GM23338 (cell line): ENCODE data around the gene TAF8. TPM values are rescaled to one million over a fixed set of nuclear protein-coding genes. Genes with fewer than 3 reads are reported as not detected.
A peak's percentile ranks its signal among the peaks of the same experiment; 100 is the strongest.

Experiments
- ATAC-seq: fragments of 200-7000 bp; cut with Tn5 transposase; 3 replicates; pipeline ENCODE4 v1.9.1; 2020
- DNase-seq: peaks from one replicate; pipeline ENCODE4 v3.0.0-alpha.2; 2015; ENCODE audit warnings: low spot score
- H2AFZ ChIP-seq: fragments of 200-600 bp; sonication (generic); 2 replicates; pipeline ENCODE4 v1.8.0; 2016; ENCODE audit warnings: antibody characterized with exemption, mild to moderate bottlenecking, moderate library complexity
- H3F3A ChIP-seq: fragments of 200-600 bp; sonication (generic); replicated peaks from 2 replicates; pipeline ENCODE4 v1.8.0; 2017; ENCODE audit warnings: antibody characterized with exemption, mixed run types, low read depth
- H3K27ac ChIP-seq: fragments of 200-600 bp; sonication (generic); 2 replicates; pipeline ENCODE4 v1.6.1; 2016; ENCODE audit warnings: low read depth
- H3K27me3 ChIP-seq: fragments of 200-600 bp; sonication (generic); 2 replicates; pipeline ENCODE4 v1.8.0; 2016; ENCODE audit warnings: mild to moderate bottlenecking, mixed run types, moderate library complexity; ENCODE audit not compliant: insufficient read depth
- H3K36me3 ChIP-seq: fragments of 200-600 bp; sonication (generic); 2 replicates; pipeline ENCODE4 v1.8.0; 2016; ENCODE audit warnings: mild to moderate bottlenecking; ENCODE audit not compliant: insufficient read depth
- H3K4me1 ChIP-seq: fragments of 200-600 bp; sonication (generic); 2 replicates; pipeline ENCODE4 v1.8.0; 2016; ENCODE audit warnings: mild to moderate bottlenecking, moderate library complexity; ENCODE audit not compliant: insufficient read depth
- H3K4me2 ChIP-seq: fragments of 200-600 bp; sonication (generic); 2 replicates; pipeline ENCODE4 v1.7.1; 2017; ENCODE audit warnings: mixed run types
- H3K4me3 ChIP-seq: fragments of 200-600 bp; sonication (generic); 2 replicates; pipeline ENCODE4 v1.6.1; 2016; ENCODE audit warnings: mixed run types
- H3K79me2 ChIP-seq: fragments of 200-600 bp; sonication (generic); replicated peaks from 2 replicates; pipeline ENCODE4 v1.8.0; 2017; ENCODE audit warnings: mild to moderate bottlenecking; ENCODE audit not compliant: insufficient read depth
- H3K9me2 ChIP-seq: fragments of 200-600 bp; sonication (generic); 2 replicates; pipeline ENCODE4 v1.8.0; 2017; ENCODE audit not compliant: insufficient read depth
- H4K20me1 ChIP-seq: fragments of 200-600 bp; sonication (generic); replicated peaks from 2 replicates; pipeline ENCODE4 v1.8.0; 2017; ENCODE audit warnings: mild to moderate bottlenecking; ENCODE audit not compliant: insufficient read depth
- H3K27ac Mint-ChIP-seq: 2 replicates; pipeline ENCODE4 v1.8.0; 2020; ENCODE audit warnings: inconsistent platforms, mild to moderate bottlenecking, moderate library complexity, mixed read lengths
- H3K27me3 Mint-ChIP-seq: 3 replicates; pipeline ENCODE4 v1.8.0; 2022; ENCODE audit warnings: low read depth, mild to moderate bottlenecking, moderate library complexity, mixed read lengths, inconsistent platforms; ENCODE audit not compliant: insufficient read depth, poor library complexity
- H3K36me3 Mint-ChIP-seq: 3 replicates; pipeline ENCODE4 v1.8.0; 2021; ENCODE audit warnings: low read depth, mild to moderate bottlenecking, inconsistent platforms, moderate library complexity, mixed read lengths
- H3K4me1 Mint-ChIP-seq: 3 replicates; pipeline ENCODE4 v1.8.0; 2020; ENCODE audit warnings: mild to moderate bottlenecking, inconsistent platforms, mixed read lengths
- H3K4me3 Mint-ChIP-seq: 3 replicates; pipeline ENCODE4 v1.8.0; 2021; ENCODE audit warnings: moderate library complexity, mild to moderate bottlenecking, inconsistent platforms, mixed read lengths
- H3K9me3 Mint-ChIP-seq: 3 replicates; pipeline ENCODE4 v1.8.0; 2020; ENCODE audit warnings: moderate library complexity, mild to moderate bottlenecking, inconsistent platforms, mixed read lengths
- EZH2 ChIP-seq: fragments of 200-600 bp; sonication (generic); IDR thresholded peaks from one replicate; pipeline ENCODE4 v1.8.0; 2017; ENCODE audit warnings: antibody characterized with exemption, mild to moderate bottlenecking, low read depth; ENCODE audit not compliant: unreplicated experiment
- JUNB ChIP-seq: IDR thresholded peaks from one replicate; pipeline ENCODE4 v1.6.1; 2016; ENCODE audit warnings: antibody characterized with exemption; ENCODE audit not compliant: unreplicated experiment
- NANOG ChIP-seq: IDR thresholded peaks from 2 replicates; pipeline ENCODE4 v1.6.1; 2016; ENCODE audit warnings: antibody characterized with exemption, borderline replicate concordance
- ZNF114 ChIP-seq: fragments of 250-450 bp; sonication (Bioruptor Pico); IDR thresholded peaks from 2 replicates; pipeline ENCODE4 v1.5.0; 2020; ENCODE audit warnings: mild to moderate bottlenecking, moderate library complexity
- polyA plus RNA-seq: library from polyadenylated mRNA; unstranded; fragments of >200 nt; fragmentation: Nextera tagmentation; extraction: Ambion mirVana; gene quantifications from 2 replicates; pipeline ENCODE4 v1.2.1, GENCODE V29; 2016
- total RNA-seq: library from RNA; depleted of rRNA; stranded (reverse); fragments of >200 nt; shearing (Covaris generic); gene quantifications from 2 replicates; pipeline ENCODE4 v1.2.3, GENCODE V29; 2014
- TF ChIP-seq, protein P1 (sequence below): fragments of 250-450 bp; sonication (Bioruptor Pico); IDR thresholded peaks from 2 replicates; pipeline ENCODE4 v1.5.0; 2020; ENCODE audit warnings: mild to moderate bottlenecking, moderate library complexity
- TF ChIP-seq, protein P2 (sequence below): IDR thresholded peaks from 2 replicates; pipeline ENCODE4 v1.6.1; 2016; ENCODE audit warnings: antibody characterized with exemption

Gene TAF8
- total and polyA plus RNA-seq, 2 experiments from 2014 or later = 18.7 to 30.6 TPM

- H3K4me3 Mint-ChIP-seq = no peak overlapping the region; the same call in 2 of the 3 replicates
- peaks cover 61% of the 10 kb centered on the region for H3K4me1 ChIP-seq
- no peak overlapping the region for H3K4me3 ChIP-seq
- peak overlapping the region; percentile 27; the same call in 1 of the 2 replicates for H3K4me2 ChIP-seq
- H3K36me3 Mint-ChIP-seq = peaks cover 45% of the 10 kb centered on the region
- peaks cover 78% of the 10 kb centered on the region for H3K79me2 ChIP-seq
- H3K27me3 Mint-ChIP-seq = peaks cover 16% of the 10 kb centered on the region
- peak overlapping the region; percentile 99 for H3K27ac ChIP-seq
- H3K9me3 Mint-ChIP-seq = no peaks in the 10 kb centered on the region
- H3K4me1 Mint-ChIP-seq = peaks cover 61% of the 10 kb centered on the region
- DNase-seq = peak; percentile 21
- ATAC-seq = no peak; the same call in 1 of the 3 replicates
- TF ChIP-seq, protein P1, sequence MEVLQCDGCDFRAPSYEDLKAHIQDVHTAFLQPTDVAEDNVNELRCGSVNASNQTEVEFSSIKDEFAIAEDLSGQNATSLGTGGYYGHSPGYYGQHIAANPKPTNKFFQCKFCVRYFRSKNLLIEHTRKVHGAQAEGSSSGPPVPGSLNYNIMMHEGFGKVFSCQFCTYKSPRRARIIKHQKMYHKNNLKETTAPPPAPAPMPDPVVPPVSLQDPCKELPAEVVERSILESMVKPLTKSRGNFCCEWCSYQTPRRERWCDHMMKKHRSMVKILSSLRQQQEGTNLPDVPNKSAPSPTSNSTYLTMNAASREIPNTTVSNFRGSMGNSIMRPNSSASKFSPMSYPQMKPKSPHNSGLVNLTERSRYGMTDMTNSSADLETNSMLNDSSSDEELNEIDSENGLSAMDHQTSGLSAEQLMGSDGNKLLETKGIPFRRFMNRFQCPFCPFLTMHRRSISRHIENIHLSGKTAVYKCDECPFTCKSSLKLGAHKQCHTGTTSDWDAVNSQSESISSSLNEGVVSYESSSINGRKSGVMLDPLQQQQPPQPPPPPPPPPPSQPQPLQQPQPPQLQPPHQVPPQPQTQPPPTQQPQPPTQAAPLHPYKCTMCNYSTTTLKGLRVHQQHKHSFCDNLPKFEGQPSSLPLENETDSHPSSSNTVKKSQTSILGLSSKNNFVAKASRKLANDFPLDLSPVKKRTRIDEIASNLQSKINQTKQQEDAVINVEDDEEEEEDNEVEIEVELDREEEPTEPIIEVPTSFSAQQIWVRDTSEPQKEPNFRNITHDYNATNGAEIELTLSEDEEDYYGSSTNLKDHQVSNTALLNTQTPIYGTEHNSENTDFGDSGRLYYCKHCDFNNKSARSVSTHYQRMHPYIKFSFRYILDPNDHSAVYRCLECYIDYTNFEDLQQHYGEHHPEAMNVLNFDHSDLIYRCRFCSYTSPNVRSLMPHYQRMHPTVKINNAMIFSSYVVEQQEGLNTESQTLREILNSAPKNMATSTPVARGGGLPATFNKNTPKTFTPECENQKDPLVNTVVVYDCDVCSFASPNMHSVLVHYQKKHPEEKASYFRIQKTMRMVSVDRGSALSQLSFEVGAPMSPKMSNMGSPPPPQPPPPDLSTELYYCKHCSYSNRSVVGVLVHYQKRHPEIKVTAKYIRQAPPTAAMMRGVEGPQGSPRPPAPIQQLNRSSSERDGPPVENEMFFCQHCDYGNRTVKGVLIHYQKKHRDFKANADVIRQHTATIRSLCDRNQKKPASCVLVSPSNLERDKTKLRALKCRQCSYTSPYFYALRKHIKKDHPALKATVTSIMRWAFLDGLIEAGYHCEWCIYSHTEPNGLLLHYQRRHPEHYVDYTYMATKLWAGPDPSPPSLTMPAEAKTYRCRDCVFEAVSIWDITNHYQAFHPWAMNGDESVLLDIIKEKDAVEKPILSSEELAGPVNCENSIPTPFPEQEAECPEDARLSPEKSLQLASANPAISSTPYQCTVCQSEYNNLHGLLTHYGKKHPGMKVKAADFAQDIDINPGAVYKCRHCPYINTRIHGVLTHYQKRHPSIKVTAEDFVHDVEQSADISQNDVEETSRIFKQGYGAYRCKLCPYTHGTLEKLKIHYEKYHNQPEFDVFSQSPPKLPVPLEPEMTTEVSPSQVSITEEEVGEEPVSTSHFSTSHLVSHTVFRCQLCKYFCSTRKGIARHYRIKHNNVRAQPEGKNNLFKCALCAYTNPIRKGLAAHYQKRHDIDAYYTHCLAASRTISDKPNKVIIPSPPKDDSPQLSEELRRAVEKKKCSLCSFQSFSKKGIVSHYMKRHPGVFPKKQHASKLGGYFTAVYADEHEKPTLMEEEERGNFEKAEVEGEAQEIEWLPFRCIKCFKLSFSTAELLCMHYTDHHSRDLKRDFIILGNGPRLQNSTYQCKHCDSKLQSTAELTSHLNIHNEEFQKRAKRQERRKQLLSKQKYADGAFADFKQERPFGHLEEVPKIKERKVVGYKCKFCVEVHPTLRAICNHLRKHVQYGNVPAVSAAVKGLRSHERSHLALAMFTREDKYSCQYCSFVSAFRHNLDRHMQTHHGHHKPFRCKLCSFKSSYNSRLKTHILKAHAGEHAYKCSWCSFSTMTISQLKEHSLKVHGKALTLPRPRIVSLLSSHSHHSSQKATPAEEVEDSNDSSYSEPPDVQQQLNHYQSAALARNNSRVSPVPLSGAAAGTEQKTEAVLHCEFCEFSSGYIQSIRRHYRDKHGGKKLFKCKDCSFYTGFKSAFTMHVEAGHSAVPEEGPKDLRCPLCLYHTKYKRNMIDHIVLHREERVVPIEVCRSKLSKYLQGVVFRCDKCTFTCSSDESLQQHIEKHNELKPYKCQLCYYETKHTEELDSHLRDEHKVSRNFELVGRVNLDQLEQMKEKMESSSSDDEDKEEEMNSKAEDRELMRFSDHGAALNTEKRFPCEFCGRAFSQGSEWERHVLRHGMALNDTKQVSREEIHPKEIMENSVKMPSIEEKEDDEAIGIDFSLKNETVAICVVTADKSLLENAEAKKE (CRISPR knock-in tag) = no peak
- TF ChIP-seq, protein P2, sequence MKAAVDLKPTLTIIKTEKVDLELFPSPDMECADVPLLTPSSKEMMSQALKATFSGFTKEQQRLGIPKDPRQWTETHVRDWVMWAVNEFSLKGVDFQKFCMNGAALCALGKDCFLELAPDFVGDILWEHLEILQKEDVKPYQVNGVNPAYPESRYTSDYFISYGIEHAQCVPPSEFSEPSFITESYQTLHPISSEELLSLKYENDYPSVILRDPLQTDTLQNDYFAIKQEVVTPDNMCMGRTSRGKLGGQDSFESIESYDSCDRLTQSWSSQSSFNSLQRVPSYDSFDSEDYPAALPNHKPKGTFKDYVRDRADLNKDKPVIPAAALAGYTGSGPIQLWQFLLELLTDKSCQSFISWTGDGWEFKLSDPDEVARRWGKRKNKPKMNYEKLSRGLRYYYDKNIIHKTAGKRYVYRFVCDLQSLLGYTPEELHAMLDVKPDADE = no peak
- TF ChIP-seq NANOG (no peak), EZH2 (no peak)
- H3K36me3 ChIP-seq = peaks cover 15% of the 10 kb centered on the region; the same call in 1 of the 2 replicates
- no peaks in the 10 kb centered on the region for H3K27me3 ChIP-seq
- H3F3A ChIP-seq = peaks cover 27% of the 10 kb centered on the region
- H3K9me2 ChIP-seq = no peaks in the 10 kb centered on the region
- peak overlapping the region; percentile 78; the same call in 1 of the 2 replicates for H3K27ac Mint-ChIP-seq
- H4K20me1 ChIP-seq = peaks cover 48% of the 10 kb centered on the region
- no peak overlapping the region for H2AFZ ChIP-seq
These were observed 84.8 kb downstream of the TAF8 start for GRCh38 chr6:42135161-42135560.

DNA sequence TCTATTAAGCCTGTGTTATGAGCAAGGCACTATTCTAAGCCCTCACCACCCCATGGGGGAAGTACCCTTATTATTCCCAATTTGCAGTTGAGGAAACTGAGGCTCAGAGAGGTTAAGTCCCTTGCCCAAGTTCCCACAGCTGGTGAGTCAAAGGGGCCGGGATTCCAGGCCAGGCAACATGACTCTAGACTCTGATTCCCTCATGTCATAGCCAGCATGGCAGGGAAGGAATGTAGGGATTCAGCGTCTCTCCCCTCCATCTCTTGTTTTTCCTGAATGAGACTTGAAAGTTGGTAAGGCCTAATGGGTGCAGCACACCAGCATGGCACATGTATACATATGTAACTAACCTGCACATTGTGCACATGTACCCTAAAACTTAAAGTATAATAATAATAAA, 85.4 kb downstream of the TAF8 start:
- Histone ChIP-seq H3K36me3 (peaks cover 15% of the 10 kb centered on the region; the same call in 1 of the 2 replicates), H3K9me2 (no peaks in the 10 kb centered on the region), H3K4me1 (peaks cover 67% of the 10 kb centered on the region), H3K27ac (peak overlapping the region; percentile 99), H3K4me3 (no peak overlapping the region), H4K20me1 (peaks cover 48% of the 10 kb centered on the region), H2AFZ (no peak overlapping the region), H3K79me2 (peaks cover 82% of the 10 kb centered on the region), H3K4me2 (peak overlapping the region; percentile 27; the same call in 1 of the 2 replicates), H3K27me3 (no peaks in the 10 kb centered on the region), H3F3A (peaks cover 32% of the 10 kb centered on the region)
- DNase-seq = peak; percentile 36
- H3K27me3 Mint-ChIP-seq = peaks cover 16% of the 10 kb centered on the region
- H3K4me1 Mint-ChIP-seq = peaks cover 64% of the 10 kb centered on the region
- no peak overlapping the region for H3K4me3 Mint-ChIP-seq
- ATAC-seq = no peak
- peaks cover 44% of the 10 kb centered on the region for H3K36me3 Mint-ChIP-seq
- H3K27ac Mint-ChIP-seq = peak overlapping the region; percentile 78; the same call in 1 of the 2 replicates
- no peaks in the 10 kb centered on the region for H3K9me3 Mint-ChIP-seq
- no peak for TF ChIP-seq ZNF114 (CRISPR knock-in tag)
- no peak for TF ChIP-seq JUNB
